Esophagus (tissue), 2 donors: ENCODE measurements around the gene DSCAM. TPM values are rescaled to one million over a fixed set of nuclear protein-coding genes. Genes with fewer than 3 reads are reported as not detected.

ENCODE experiments used
- H3K27ac ChIP-seq, 2 donors: one replicate each; pipeline ENCODE4 v1.5.1; 2013; ENCODE audit warnings: low read depth in 2 of 2, mild to moderate bottlenecking in 2 of 2, inconsistent platforms in 1 of 2, low read length in 1 of 2, moderate library complexity in 1 of 2
- H3K27me3 ChIP-seq, 2 donors: one replicate each; pipeline ENCODE4 v1.6.1; 2013; ENCODE audit warnings: low read length in 2 of 2, control low read depth in 1 of 2, mild to moderate bottlenecking in 1 of 2; ENCODE audit not compliant: insufficient read depth in 2 of 2, control insufficient read depth in 1 of 2
- H3K36me3 ChIP-seq, 2 donors: one replicate each; pipeline ENCODE4 v1.6.1; 2013; ENCODE audit warnings: low read length in 1 of 2; ENCODE audit not compliant: control insufficient read depth in 2 of 2, insufficient read depth in 2 of 2
- H3K4me1 ChIP-seq, 2 donors: one replicate each; pipeline ENCODE4 v1.6.1; 2013; ENCODE audit warnings: low read length in 1 of 2; ENCODE audit not compliant: control insufficient read depth in 2 of 2, insufficient read depth in 2 of 2
- H3K4me3 ChIP-seq, 2 donors: one replicate each; pipeline ENCODE4 v1.5.1; 2013; ENCODE audit warnings: low read length in 2 of 2, mild to moderate bottlenecking in 2 of 2, low read depth in 1 of 2, moderate library complexity in 1 of 2
- H3K9me3 ChIP-seq, 2 donors: one replicate each; pipeline ENCODE4 v1.6.1; 2013; ENCODE audit warnings: mild to moderate bottlenecking in 2 of 2, low read depth in 1 of 2, low read length in 1 of 2, moderate library complexity in 1 of 2; ENCODE audit not compliant: control insufficient read depth in 2 of 2, insufficient read depth in 1 of 2
- WGBS, 2 donors: extraction: QIAGEN DNeasy Blood & Tissue Kit; methylation state at CpG; one replicate each; pipeline ENCODE4 v1.1.7; 2013; 5-methylcytosine and 5-hydroxymethylcytosine counted together
- polyA plus RNA-seq, 2 donors: library from polyadenylated mRNA; stranded (reverse); fragments of 200-250 nt; gene quantifications; one replicate each; pipeline ENCODE4 v1.2.3, GENCODE V29; 2013
- donor health status: healthy with polysubstance abuse.
- donor health status: Bipolar disorder and iron deficiency.

The DSCAM gene
- polyA plus RNA-seq, 2 donors, result under 0.01 TPM; not detected in 1

GRCh38 chr21:40388046-40388445, 458.9 kb downstream of the DSCAM start:
- Histone ChIP-seq H3K4me3 (no peak overlapping the region), H3K27me3 (no peaks in the 10 kb centered on the region)
- WGBS, 2 donors, result 66 to 70% methylated on average over 6 of the region's 6 CpGs

GRCh38 chr21:40386981-40387747, 459.8 kb downstream of the DSCAM start:
- no peak overlapping the region for H3K27ac ChIP-seq
- H3K36me3 ChIP-seq, result no peaks in the 10 kb centered on the region
- no peak overlapping the region for H3K4me3 ChIP-seq
- no peaks in the 10 kb centered on the region for H3K27me3 ChIP-seq
- H3K4me1 ChIP-seq, result no peaks in the 10 kb centered on the region
- peaks cover 0 to 2% of the 10 kb centered on the region in 2 donors for H3K9me3 ChIP-seq
- 28 to 41% methylated on average over 2 of the region's 2 CpGs for WGBS, 2 donors

More at GRCh38 chr21:40388046-40388445, 458.9 kb downstream of the DSCAM start:
- Histone ChIP-seq H3K4me1 (no peaks in the 10 kb centered on the region), H3K9me3 (peaks cover 0 to 2% of the 10 kb centered on the region in 2 donors), H3K27ac (no peak overlapping the region), H3K36me3 (no peaks in the 10 kb centered on the region)

GRCh38 chr21:40386294-40386911, 460.6 kb downstream of the DSCAM start:
- Histone ChIP-seq H3K4me3 (no peak overlapping the region), H3K27me3 (no peaks in the 10 kb centered on the region), H3K9me3 (peaks cover 0 to 2% of the 10 kb centered on the region in 2 donors), H3K36me3 (no peaks in the 10 kb centered on the region), H3K4me1 (no peaks in the 10 kb centered on the region), H3K27ac (no peak overlapping the region)
- WGBS, 2 donors, result 8 to 25% methylated on average over 23 of the region's 23 CpGs

- WGBS, 2 donors, result 86 to 88% methylated on average over 6 of the region's 6 CpGs
Measured at GRCh38 chr21:40385883-40386282, 461.1 kb downstream of the DSCAM start.

GRCh38 chr21:40383951-40384350, 463.0 kb downstream of the DSCAM start:
- H3K4me1 ChIP-seq, result no peaks in the 10 kb centered on the region
- H3K27me3 ChIP-seq, result no peaks in the 10 kb centered on the region
- no peak overlapping the region for H3K27ac ChIP-seq
- peaks cover 0 to 2% of the 10 kb centered on the region in 2 donors for H3K9me3 ChIP-seq
- WGBS, 2 donors, result 80 to 90% methylated on average over 5 of the region's 5 CpGs
- H3K36me3 ChIP-seq, result no peaks in the 10 kb centered on the region
- no peak overlapping the region for H3K4me3 ChIP-seq

More at GRCh38 chr21:40385883-40386282, 461.1 kb downstream of the DSCAM start:
- H3K4me3 ChIP-seq, result no peak overlapping the region
- no peaks in the 10 kb centered on the region for H3K27me3 ChIP-seq
- peaks cover 0 to 2% of the 10 kb centered on the region in 2 donors for H3K9me3 ChIP-seq
- no peaks in the 10 kb centered on the region for H3K36me3 ChIP-seq
- H3K4me1 ChIP-seq, result no peaks in the 10 kb centered on the region
- no peak overlapping the region for H3K27ac ChIP-seq

GRCh38 chr21:40381111-40381510, 465.8 kb downstream of the DSCAM start:
- Histone ChIP-seq H3K27me3 (no peaks in the 10 kb centered on the region), H3K4me1 (no peaks in the 10 kb centered on the region), H3K4me3 (no peak overlapping the region), H3K27ac (no peak overlapping the region), H3K36me3 (no peaks in the 10 kb centered on the region), H3K9me3 (no peaks in the 10 kb centered on the region)
- 84 to 86% methylated on average over 5 of the region's 5 CpGs for WGBS, 2 donors

GRCh38 chr21:40379881-40380810, 466.8 kb downstream of the DSCAM start:
- Histone ChIP-seq H3K4me3 (no peak overlapping the region), H3K27me3 (no peaks in the 10 kb centered on the region), H3K36me3 (no peaks in the 10 kb centered on the region), H3K27ac (no peak overlapping the region), H3K9me3 (no peaks in the 10 kb centered on the region), H3K4me1 (no peaks in the 10 kb centered on the region)
- 77 to 79% methylated on average over 11 of the region's 11 CpGs for WGBS, 2 donors

- Histone ChIP-seq H3K36me3 (no peaks in the 10 kb centered on the region), H3K9me3 (no peaks in the 10 kb centered on the region), H3K4me3 (no peak overlapping the region), H3K4me1 (no peaks in the 10 kb centered on the region), H3K27me3 (no peaks in the 10 kb centered on the region), H3K27ac (no peak overlapping the region)
- 94 to 96% methylated on average over 5 of the region's 5 CpGs for WGBS, 2 donors
Measured at GRCh38 chr21:40377135-40377534, 469.8 kb downstream of the DSCAM start.

- WGBS, 2 donors, result 41 to 55% methylated on average over 2 of the region's 2 CpGs
- no peak overlapping the region for H3K27ac ChIP-seq
- H3K27me3 ChIP-seq, result no peaks in the 10 kb centered on the region
- H3K36me3 ChIP-seq, result no peaks in the 10 kb centered on the region
- H3K4me1 ChIP-seq, result no peaks in the 10 kb centered on the region
- H3K9me3 ChIP-seq, result no peaks in the 10 kb centered on the region
- no peak overlapping the region for H3K4me3 ChIP-seq
Measured at GRCh38 chr21:40373761-40374160, 473.2 kb downstream of the DSCAM start.
